GM18498 (cell line): ENCODE data around the gene BMPR1B.

Source experiments
- ATAC-seq: cut with Tn5 transposase; IDR thresholded peaks from one replicate; pipeline ENCODE4 v1.9.1; 2021; ENCODE audit warnings: mild to moderate bottlenecking, moderate library complexity; ENCODE audit not compliant: unreplicated experiment

The BMPR1B gene

GRCh38 chr4:94757192-94758140 lies at the start of gene BMPR1B:
Gene BMPR1B (plus strand): TSS chr4:94757955. CDS start chr4:95104425, 346,470 bp downstream.
- ATAC-seq: peak; percentile 29

DNA sequence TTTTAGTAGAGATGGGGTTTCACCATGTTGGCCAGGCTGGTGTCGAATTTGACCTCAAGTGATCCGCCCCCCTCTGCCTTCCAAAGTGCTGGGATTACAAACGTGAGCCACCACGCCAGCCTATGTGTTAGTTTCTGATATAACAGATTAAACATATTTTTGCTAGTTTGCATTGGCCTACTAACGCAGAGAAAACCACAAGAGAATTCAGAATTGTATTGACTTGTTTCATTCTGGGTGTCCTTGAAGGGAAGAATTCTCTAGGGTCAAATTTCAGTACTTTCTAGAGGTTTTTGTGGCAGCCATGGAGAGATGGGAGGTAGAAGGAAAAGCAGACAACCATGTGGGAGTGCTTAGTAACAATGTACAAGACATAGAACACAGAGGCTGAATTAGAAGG lies 46.1 kb upstream of the BMPR1B start:
- ATAC-seq: no peak

- no peak for ATAC-seq
Measured at GRCh38 chr4:94714365-94715160, 43.2 kb upstream of the BMPR1B start.

DNA sequence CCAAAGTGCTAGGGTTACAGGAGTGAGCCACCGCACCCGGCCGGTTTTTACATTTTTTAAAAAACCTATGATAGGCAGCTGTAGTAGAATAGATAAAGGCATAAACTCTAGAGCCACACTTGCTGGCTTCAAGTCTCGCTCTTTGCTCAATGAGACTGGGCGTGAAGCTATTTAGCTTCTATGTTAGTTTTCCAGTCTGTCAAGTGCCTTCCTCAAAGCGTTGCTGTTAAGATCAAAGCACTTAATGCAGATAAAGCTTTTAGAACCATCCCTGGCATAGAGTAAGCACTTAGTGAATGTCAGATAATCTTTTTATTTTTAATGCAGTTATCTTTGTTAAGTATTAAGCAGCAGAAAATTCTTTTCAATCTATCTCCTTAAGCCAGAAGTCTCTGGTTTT lies 42.0 kb upstream of the BMPR1B start:
- no peak for ATAC-seq

DNA sequence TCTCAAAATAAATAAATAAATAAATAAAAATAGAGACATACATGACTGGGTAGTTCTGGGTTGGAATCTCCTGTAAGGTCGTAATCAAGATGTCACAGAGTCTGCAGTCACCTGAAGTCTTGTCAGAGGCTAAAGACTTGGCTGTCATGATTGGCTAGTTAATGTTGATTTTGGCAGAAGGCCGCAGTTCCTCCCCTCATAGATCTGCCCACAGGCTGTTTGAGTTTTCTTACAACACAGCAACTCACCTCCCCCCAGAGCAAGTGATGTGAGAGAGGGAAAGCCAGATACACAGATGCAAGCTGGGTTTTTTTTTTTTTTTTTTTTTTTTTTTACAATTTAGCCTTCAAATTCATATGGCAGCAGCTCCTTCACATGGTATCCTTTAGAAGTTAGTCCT lies 36.4 kb upstream of the BMPR1B start:
- no peak for ATAC-seq

DNA sequence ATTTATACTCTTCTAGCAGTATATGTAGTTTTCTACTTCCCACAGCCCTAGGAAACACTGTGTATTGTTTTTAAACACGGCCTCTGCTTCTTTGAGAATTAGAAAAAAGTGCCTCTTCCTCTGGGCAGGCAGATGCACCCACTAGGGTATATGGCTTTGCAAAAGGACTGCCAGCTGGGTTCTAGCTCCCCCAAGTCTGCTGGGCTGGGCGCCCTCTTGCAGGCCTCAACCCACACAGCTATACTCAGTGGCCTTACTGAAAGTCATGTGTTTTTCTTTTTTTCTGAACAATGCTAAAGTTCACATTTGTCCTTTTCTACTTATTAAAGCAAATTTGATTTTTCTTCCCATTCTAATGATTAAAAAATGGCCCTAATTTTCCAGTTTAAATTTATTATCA lies 35.5 kb upstream of the BMPR1B start:
- ATAC-seq: no peak

DNA sequence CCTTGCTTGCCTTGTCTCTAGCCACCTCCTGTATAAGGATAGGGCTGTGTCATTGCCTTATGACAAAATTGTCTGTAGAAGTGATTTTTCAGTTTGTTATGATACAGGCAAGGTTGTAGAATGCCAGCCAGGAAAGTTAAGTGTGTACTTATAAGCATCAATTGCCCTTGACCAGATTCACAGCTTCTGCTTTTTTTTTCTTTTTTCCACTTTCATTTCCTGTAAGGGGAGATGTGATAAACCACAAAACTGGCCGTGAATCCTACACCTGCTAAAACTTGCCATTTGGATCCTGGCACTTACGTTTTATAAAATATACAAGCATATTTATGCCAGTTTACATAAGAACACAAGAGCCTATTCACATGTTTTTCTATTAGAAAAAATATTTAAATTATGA lies 35.0 kb upstream of the BMPR1B start:
- ATAC-seq: peak; percentile 50

DNA sequence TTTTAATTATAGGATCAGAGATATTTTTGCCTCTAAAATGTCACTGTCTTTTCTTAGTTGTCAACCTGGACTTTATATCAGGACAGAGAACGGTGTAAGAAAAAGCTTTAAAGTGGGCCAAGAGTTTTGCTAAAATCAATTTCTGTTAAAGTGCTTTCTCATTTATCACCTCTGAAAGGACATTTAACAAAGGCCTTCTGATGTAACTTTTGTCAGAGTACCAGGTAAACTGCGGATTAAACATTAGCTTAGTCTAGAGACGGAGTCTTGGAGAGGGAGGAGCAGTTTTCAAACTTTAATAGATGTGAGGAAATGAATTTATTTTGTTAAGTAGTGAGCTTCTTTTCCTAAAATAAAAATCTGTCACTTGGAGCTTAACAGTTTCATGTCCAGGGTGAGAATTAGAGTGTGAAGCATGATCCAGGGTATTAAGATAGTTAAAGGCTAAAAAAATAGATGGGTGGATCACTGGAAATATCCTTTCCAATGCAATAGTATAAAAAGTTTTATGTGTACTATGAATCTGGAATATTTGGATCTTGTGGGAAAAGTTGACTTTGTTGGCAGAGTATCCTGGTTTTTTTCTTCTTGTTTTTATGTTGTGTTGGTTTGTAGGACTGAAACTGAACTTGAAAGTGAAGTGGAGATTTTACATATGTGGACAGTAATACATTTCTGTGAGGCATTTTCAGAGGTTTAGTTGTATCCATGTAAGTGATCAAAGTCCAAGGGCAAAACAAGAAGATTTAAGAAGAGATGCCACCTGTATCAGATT lies 33.6 kb upstream of the BMPR1B start:
- ATAC-seq: no peak

DNA sequence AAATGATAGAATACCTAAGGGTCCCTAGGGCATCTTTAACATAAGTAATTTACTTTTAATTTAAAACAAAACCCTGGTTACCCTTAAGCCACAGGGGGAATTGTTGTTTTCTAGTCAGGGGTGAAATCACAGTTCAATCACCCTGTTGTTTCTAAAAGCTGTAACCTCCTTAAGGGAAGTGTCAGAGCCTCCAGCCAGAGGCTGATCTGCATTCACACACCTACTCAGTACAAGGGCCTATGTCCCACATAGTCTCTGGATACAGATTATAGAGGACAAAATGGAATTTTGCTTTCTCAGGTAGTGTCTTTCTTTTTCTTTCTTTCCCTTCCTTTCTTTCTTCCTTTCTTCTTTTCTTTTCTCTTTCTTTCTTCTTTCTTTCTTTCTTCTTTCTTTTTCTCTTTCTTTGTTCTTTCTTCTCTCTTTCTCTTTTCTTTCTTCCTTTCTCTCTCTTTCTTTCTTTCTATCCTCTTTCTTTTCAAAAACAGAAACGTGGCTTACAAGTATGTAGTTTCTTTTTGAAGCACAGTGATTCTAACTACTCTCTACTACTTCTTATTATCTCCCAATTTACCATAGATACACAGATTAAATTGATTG lies 31.1 kb upstream of the BMPR1B start:
- no peak for ATAC-seq

DNA sequence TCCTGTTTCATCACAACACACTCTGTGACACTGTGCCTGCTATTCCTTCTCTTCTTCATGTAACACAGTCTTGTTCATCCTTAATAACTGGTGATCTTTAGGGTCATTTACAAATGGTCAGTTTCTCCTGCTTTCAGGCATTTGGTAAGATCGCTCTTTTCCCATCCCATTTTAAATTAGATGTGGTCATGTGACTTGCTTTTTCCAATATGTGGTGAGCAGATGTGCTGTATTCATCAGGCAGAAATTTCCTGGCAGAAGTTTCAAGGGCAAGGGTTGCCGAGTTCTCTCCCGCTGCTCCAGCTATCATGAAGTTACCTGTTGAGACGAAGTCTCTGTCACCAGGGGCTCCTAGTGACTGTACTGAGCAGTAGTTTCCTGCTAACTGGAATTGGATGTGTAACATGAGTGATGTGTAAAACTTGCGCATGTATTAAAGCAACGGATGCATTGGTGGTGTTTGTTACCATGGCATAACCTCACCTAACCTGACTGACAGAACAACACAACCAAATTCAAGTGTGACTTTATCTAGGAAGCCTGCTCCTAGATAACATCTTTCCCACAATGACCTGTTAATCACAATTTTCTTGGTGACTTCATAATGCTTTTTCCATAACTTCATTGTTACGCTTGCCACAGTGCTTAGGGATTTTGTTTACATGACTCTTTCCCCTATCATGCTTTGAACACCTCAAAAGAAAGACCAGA lies 29.5 kb upstream of the BMPR1B start:
- ATAC-seq: no peak

GRCh38 chr4:94732358-94732698 lies 25.4 kb upstream of the BMPR1B start:
- no peak for ATAC-seq

- no peak for ATAC-seq
Measured at GRCh38 chr4:94739741-94740140, 18.0 kb upstream of the BMPR1B start.

GRCh38 chr4:94741304-94741703 lies 16.5 kb upstream of the BMPR1B start:
- no peak for ATAC-seq

- no peak for ATAC-seq
Measured at GRCh38 chr4:94743838-94744237, 13.9 kb upstream of the BMPR1B start.

DNA sequence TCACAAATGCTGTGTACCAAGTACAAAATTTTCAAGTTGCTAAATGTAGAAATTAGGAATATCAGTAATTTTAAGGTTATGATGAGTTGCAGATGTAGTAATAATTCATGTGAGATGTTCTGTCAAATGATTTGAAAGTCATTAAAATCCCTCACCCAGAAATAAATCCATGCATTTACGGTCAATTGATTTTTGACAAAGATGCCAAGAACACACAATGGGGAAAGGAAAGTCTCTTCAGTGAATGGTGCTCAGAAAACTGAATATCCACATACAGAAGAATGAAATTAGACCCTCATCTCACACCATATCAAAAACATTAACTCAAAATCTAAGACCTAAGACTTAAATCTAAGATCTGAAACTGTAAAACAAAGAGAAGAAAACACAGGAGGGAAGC lies 12.9 kb upstream of the BMPR1B start:
- ATAC-seq: no peak

GRCh38 chr4:94746746-94747145 lies 11.0 kb upstream of the BMPR1B start:
- no peak for ATAC-seq

DNA sequence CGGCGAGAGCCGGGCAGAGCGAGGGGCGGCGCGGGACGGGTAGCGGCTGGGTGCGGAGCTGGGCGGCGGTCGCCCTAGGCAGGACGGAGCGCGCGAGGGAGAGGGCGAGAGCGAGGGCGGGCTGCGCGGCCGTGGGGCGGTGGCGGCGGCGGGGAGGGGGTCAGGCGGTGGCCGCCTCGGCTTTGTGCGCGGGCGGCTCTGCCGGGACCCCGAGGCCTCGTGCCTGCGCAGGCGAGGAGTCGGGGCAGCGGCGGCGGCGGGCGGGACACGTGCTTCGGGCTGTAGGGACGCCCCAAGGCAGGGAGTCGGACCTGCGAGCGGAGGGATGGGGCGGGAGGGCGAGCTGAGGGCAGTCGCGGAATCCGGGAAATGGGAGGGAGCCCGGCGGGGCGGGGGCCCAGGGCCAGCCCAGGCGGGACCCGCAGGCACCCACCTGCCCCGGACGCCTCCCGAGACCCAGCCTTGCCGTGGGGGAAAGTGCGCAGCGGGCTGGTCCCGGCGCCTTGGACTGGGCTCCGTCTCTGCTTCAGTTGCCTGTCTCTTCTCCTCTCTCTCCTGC lies 465 bp downstream of the BMPR1B start:
- ATAC-seq: peak; percentile 47

- ATAC-seq: no peak
Measured at GRCh38 chr4:94758700-94759399, 1.1 kb downstream of the BMPR1B start.

GRCh38 chr4:94759767-94760211 lies 2.0 kb downstream of the BMPR1B start:
- ATAC-seq: no peak
